PC-3 (cell line): ENCODE results near the gene CPVL. TPM values are rescaled to one million over a fixed set of nuclear protein-coding genes. Genes with fewer than 3 reads are reported as not detected.

Experiments
- ATAC-seq: fragments of 200-7000 bp; cut with Tn5 transposase; 2 replicates; pipeline ENCODE4 v1.9.1; 2020; ENCODE audit warnings: mild to moderate bottlenecking, moderate library complexity
- BruUV-seq: library from RNA; stranded (reverse); fragments of 400-500 nt; replicated peaks from 2 replicates; lab custom pipeline; 2021; lab: Mats Ljungman, UMichigan
- CTCF ChIA-PET: fragments of 300-600 bp; sonication (Branson Sonifier 250); formaldehyde crosslinking; loops from one replicate; lab custom pipeline; 2022; ENCODE audit warnings: antibody characterized with exemption; lab: Charles Lee
- POLR2A ChIA-PET: fragments of 300-600 bp; sonication (Branson Sonifier 250); formaldehyde crosslinking; loops from one replicate; lab custom pipeline; 2022; ENCODE audit warnings: antibody characterized with exemption; ENCODE audit not compliant: unreplicated experiment; lab: Charles Lee
- DNase-seq: peaks from one replicate; pipeline ENCODE4 v3.0.0-alpha.2; 2015
- H2AFZ ChIP-seq: fragments of 300-600 bp; sonication (generic); 2 replicates; pipeline ENCODE4 v1.6.0; 2016; ENCODE audit warnings: antibody characterized with exemption, low read length
- H3F3A ChIP-seq: fragments of 300-600 bp; sonication (generic); one replicate; pipeline ENCODE4 v1.6.0; 2017; ENCODE audit warnings: antibody characterized with exemption, low read length, control low read depth, mild to moderate bottlenecking; ENCODE audit not compliant: unreplicated experiment
- H3K27ac ChIP-seq: fragments of 300-600 bp; sonication (generic); 2 replicates; pipeline ENCODE4 v1.5.1; 2016; ENCODE audit warnings: mild to moderate bottlenecking, low read length
- H3K27me3 ChIP-seq: fragments of 300-600 bp; sonication (generic); 2 replicates; pipeline ENCODE4 v1.6.1; 2016; ENCODE audit warnings: low read length, mixed read lengths
- H3K36me3 ChIP-seq: fragments of 300-600 bp; sonication (generic); 2 replicates; pipeline ENCODE4 v1.6.1; 2016; ENCODE audit warnings: low read depth, mixed run types, low read length, mixed read lengths
- H3K4me1 ChIP-seq: fragments of 300-600 bp; sonication (generic); 2 replicates; pipeline ENCODE4 v1.5.1; 2016; ENCODE audit warnings: low read length; ENCODE audit not compliant: insufficient read depth
- H3K4me2 ChIP-seq: fragments of 300-600 bp; sonication (generic); 2 replicates; pipeline ENCODE4 v1.6.0; 2016; ENCODE audit warnings: low read length
- H3K4me3 ChIP-seq: fragments of 300-600 bp; sonication (generic); 2 replicates; pipeline ENCODE4 v1.5.1; 2016; ENCODE audit warnings: mild to moderate bottlenecking, low read length, mixed read lengths
- H3K79me2 ChIP-seq: fragments of 300-600 bp; sonication (generic); 2 replicates; pipeline ENCODE4 v1.6.1; 2017; ENCODE audit warnings: low read length, mixed read lengths
- H3K9ac ChIP-seq: fragments of 300-600 bp; sonication (generic); 2 replicates; pipeline ENCODE4 v1.6.0; 2016; ENCODE audit warnings: mild to moderate bottlenecking, low read length
- H3K9me2 ChIP-seq: fragments of 300-600 bp; sonication (generic); replicated peaks from 2 replicates; pipeline ENCODE4 v1.6.1; 2016; ENCODE audit warnings: mixed run types, low read length, mixed read lengths
- H3K9me3 ChIP-seq: fragments of 300-600 bp; sonication (generic); 2 replicates; pipeline ENCODE4 v1.6.1; 2016; ENCODE audit warnings: low read length, mixed read lengths
- H4K20me1 ChIP-seq: fragments of 300-600 bp; sonication (generic); 2 replicates; pipeline ENCODE4 v1.6.1; 2016; ENCODE audit warnings: low read length, mixed read lengths
- EZH2 ChIP-seq: fragments of 300-600 bp; sonication (generic); IDR thresholded peaks from one replicate; pipeline ENCODE4 v1.6.1; 2017; ENCODE audit warnings: antibody characterized with exemption, mild to moderate bottlenecking, low read length; ENCODE audit not compliant: unreplicated experiment
- EZH2phosphoT487 ChIP-seq: fragments of 300-600 bp; sonication (generic); IDR thresholded peaks from 2 replicates; pipeline ENCODE4 v1.6.1; 2018; ENCODE audit warnings: mild to moderate bottlenecking, antibody characterized with exemption, low read length, borderline replicate concordance
- intact Hi-C: fragments of 100-400 bp; cut with micrococcal nuclease; formaldehyde crosslinking; loops from 2 replicates; pipeline ENCODE4 v1.9.0; 2023
- total RNA-seq: library from RNA; depleted of rRNA; stranded (reverse); fragments of >200 nt; gene quantifications from 2 replicates; pipeline ENCODE4 v1.2.3, GENCODE V29; 2014
- TF ChIP-seq, protein P1 (sequence below): fragments of 300-600 bp; sonication (generic); conservative IDR thresholded peaks from 2 replicates; pipeline ENCODE4 v1.5.1; 2017; ENCODE audit warnings: antibody characterized with exemption, low read depth, mild to moderate bottlenecking, low read length

Gene CPVL
- total RNA-seq, 1 experiment from 2014 or later: 14.7 TPM

GRCh38 chr7:28988810-28989209 is 157.5 kb downstream of the CPVL start:
- no peaks in the 10 kb centered on the region for H4K20me1 ChIP-seq
- H3K79me2 ChIP-seq: no peaks in the 10 kb centered on the region
- DNase-seq (peak; percentile 39), ATAC-seq (no peak)
- no peaks in the 10 kb centered on the region for H3K9me2 ChIP-seq
- POLR2A ChIA-PET: no interaction called here
- H3K4me1 ChIP-seq: peaks cover 11% of the 10 kb centered on the region
- H3K27ac ChIP-seq: no peak overlapping the region
- no peak overlapping the region for H3K4me3 ChIP-seq
- TF ChIP-seq, protein P1, sequence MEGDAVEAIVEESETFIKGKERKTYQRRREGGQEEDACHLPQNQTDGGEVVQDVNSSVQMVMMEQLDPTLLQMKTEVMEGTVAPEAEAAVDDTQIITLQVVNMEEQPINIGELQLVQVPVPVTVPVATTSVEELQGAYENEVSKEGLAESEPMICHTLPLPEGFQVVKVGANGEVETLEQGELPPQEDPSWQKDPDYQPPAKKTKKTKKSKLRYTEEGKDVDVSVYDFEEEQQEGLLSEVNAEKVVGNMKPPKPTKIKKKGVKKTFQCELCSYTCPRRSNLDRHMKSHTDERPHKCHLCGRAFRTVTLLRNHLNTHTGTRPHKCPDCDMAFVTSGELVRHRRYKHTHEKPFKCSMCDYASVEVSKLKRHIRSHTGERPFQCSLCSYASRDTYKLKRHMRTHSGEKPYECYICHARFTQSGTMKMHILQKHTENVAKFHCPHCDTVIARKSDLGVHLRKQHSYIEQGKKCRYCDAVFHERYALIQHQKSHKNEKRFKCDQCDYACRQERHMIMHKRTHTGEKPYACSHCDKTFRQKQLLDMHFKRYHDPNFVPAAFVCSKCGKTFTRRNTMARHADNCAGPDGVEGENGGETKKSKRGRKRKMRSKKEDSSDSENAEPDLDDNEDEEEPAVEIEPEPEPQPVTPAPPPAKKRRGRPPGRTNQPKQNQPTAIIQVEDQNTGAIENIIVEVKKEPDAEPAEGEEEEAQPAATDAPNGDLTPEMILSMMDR: no peak
- TF ChIP-seq EZH2: no peak
- no peak for TF ChIP-seq EZH2phosphoT487
- no peaks in the 10 kb centered on the region for H3F3A ChIP-seq
- H3K36me3 ChIP-seq: no peaks in the 10 kb centered on the region
- no peak overlapping the region for H3K4me2 ChIP-seq
- no peaks in the 10 kb centered on the region for H3K9me3 ChIP-seq
- H2AFZ ChIP-seq: no peak overlapping the region
- CTCF ChIA-PET: no interaction called here
- BruUV-seq: no TSS peak
- H3K9ac ChIP-seq: no peak overlapping the region
- no peaks in the 10 kb centered on the region for H3K27me3 ChIP-seq
- intact Hi-C loops: no loop called here

DNA sequence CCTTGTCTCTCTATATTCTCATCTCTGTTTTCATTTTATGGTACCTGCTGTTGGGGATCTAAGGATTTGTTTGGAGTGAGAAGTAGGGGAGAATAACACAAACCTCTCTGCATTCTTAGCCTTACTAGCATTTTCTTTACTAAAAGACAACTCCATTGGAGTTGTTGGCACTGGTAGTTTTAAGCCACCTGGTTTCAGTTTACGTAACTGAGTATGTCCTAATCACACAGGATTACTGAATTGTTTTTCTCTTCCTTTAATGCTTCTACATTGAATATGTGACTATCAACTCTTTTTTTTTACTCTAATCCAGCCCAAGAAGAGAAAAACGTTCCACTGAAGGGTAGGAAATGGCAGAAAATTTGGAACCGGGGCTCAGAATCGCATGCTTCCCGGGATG is 158.2 kb downstream of the CPVL start:
- Histone ChIP-seq H3K36me3 (no peaks in the 10 kb centered on the region), H3K9ac (no peak overlapping the region), H3K27ac (no peak overlapping the region), H3K4me2 (no peak overlapping the region), H3K9me3 (no peaks in the 10 kb centered on the region), H3K27me3 (no peaks in the 10 kb centered on the region), H3K4me1 (peaks cover 11% of the 10 kb centered on the region), H2AFZ (no peak overlapping the region), H4K20me1 (no peaks in the 10 kb centered on the region), H3K79me2 (no peaks in the 10 kb centered on the region), H3K4me3 (no peak overlapping the region), H3K9me2 (no peaks in the 10 kb centered on the region), H3F3A (no peaks in the 10 kb centered on the region)
- no peak for DNase-seq
- intact Hi-C loops: no loop called here
- BruUV-seq: no TSS peak
- no peak for ATAC-seq
- TF ChIP-seq EZH2 (no peak), EZH2phosphoT487 (no peak)
- TF ChIP-seq, protein P1: no peak
- CTCF ChIA-PET: no interaction called here
- POLR2A ChIA-PET: no interaction called here

- POLR2A ChIA-PET: no interaction called here
- DNase-seq (no peak), ATAC-seq (no peak)
- H3F3A ChIP-seq: no peaks in the 10 kb centered on the region
- no peaks in the 10 kb centered on the region for H4K20me1 ChIP-seq
- H3K9me3 ChIP-seq: no peaks in the 10 kb centered on the region
- no peak overlapping the region for H2AFZ ChIP-seq
- no peak overlapping the region for H3K4me2 ChIP-seq
- H3K79me2 ChIP-seq: no peaks in the 10 kb centered on the region
- no peaks in the 10 kb centered on the region for H3K9me2 ChIP-seq
- no peak overlapping the region for H3K9ac ChIP-seq
- H3K27me3 ChIP-seq: no peaks in the 10 kb centered on the region
- no peak for TF ChIP-seq EZH2phosphoT487
- TF ChIP-seq, protein P1: no peak
- TF ChIP-seq EZH2: no peak
- H3K27ac ChIP-seq: no peak overlapping the region
- H3K36me3 ChIP-seq: no peaks in the 10 kb centered on the region
- CTCF ChIA-PET: interaction anchor here (0.6 kb wide), 1 partner anchor 495 kb away, joined by 4 read pairs; no protein-coding TSS in a partner anchor
- no TSS peak for BruUV-seq
- intact Hi-C loops: no loop called here
- no peak overlapping the region for H3K4me3 ChIP-seq
- peaks cover 11% of the 10 kb centered on the region for H3K4me1 ChIP-seq
Measured at GRCh38 chr7:28986765-28987110, 159.6 kb downstream of the CPVL start.
